H1 (cell line): Measurements from ENCODE around the gene SMARCC1. TPM values are rescaled to one million over a fixed set of nuclear protein-coding genes. Genes with fewer than 3 reads are reported as not detected.

Experiments
- CTCF ChIA-PET: fragments of 300-600 bp; sonication (Branson Sonifier 250); formaldehyde crosslinking; loops from one replicate; lab custom pipeline; 2021; ENCODE audit not compliant: partially characterized antibody; lab: Charles Lee
- POLR2A ChIA-PET: fragments of 300-600 bp; sonication (Branson Sonifier 250); formaldehyde crosslinking; loops from one replicate; lab custom pipeline; 2021; ENCODE audit warnings: inconsistent platforms; ENCODE audit not compliant: partially characterized antibody; lab: Charles Lee
- DNase-seq, 2 experiments: peaks; one replicate each; pipeline versions ENCODE4 v3.0.0 to v3.0.0-alpha.2; 2010 to 2022; ENCODE audit warnings: low spot score in 2 of 2, low read depth in 1 of 2, mixed read lengths in 1 of 2
- FAIRE-seq: peaks from 2 replicates; lab custom pipeline; 2011; peaks lifted over from hg19 to GRCh38; lab: Jason Lieb, UNC
- H2AFZ ChIP-seq: 2 replicates; pipeline ENCODE4 v1.8.1; 2012; ENCODE audit warnings: low read length, inconsistent platforms
- H2AK5ac ChIP-seq: 2 replicates; pipeline ENCODE4 v1.6.1; 2013; ENCODE audit warnings: low read depth, low read length
- H2BK120ac ChIP-seq: replicated peaks from 2 replicates; pipeline ENCODE3; 2013; ENCODE audit warnings: low read depth, low read length, inconsistent platforms
- H2BK12ac ChIP-seq: 2 replicates; pipeline ENCODE4 v1.6.1; 2013; ENCODE audit warnings: low read depth, low read length
- H2BK15ac ChIP-seq: 2 replicates; pipeline ENCODE4 v1.6.1; 2013; ENCODE audit warnings: low read length
- H2BK20ac ChIP-seq: 2 replicates; pipeline ENCODE4 v1.6.1; 2013; ENCODE audit warnings: low read length
- H2BK5ac ChIP-seq: 2 replicates; pipeline ENCODE4 v1.6.1; 2013; ENCODE audit warnings: low read depth, low read length
- H3K14ac ChIP-seq: 2 replicates; pipeline ENCODE4 v1.6.1; 2013; ENCODE audit warnings: inconsistent platforms; ENCODE audit not compliant: insufficient read length
- H3K18ac ChIP-seq: 2 replicates; pipeline ENCODE4 v1.6.1; 2013; ENCODE audit warnings: low read length; ENCODE audit errors: extremely low read depth
- H3K23ac ChIP-seq: 2 replicates; pipeline ENCODE4 v1.6.1; 2013; ENCODE audit warnings: inconsistent platforms; ENCODE audit not compliant: insufficient read length
- H3K23me2 ChIP-seq: 2 replicates; pipeline ENCODE4 v1.6.1; 2013; ENCODE audit warnings: low read depth, low read length
- H3K27ac ChIP-seq: 2 replicates; pipeline ENCODE4 v1.6.1; 2011; ENCODE audit warnings: low read depth, low read length, inconsistent platforms
- H3K27me3 ChIP-seq, 4 experiments: replicated peaks in 1 of 4; 1 replicate in 1 of 4; 2 replicates in 3 of 4; pipeline versions ENCODE4 v1.6.1 to v1.8.1; 2011 to 2013; ENCODE audit warnings: low read length in 3 of 4, mild to moderate bottlenecking in 3 of 4, inconsistent platforms in 2 of 4, mixed read lengths in 2 of 4, moderate library complexity in 1 of 4; ENCODE audit not compliant: control insufficient read depth in 3 of 4, insufficient read depth in 3 of 4; ENCODE audit errors: extremely low read depth in 1 of 4
- H3K36me3 ChIP-seq, 4 experiments: 2 replicates each; pipeline versions ENCODE4 v1.6.1 to v1.8.1; 2011 to 2013; ENCODE audit warnings: mild to moderate bottlenecking in 4 of 4, low read length in 3 of 4, moderate library complexity in 2 of 4, control low read depth in 1 of 4, inconsistent platforms in 1 of 4; ENCODE audit not compliant: insufficient read depth in 4 of 4, control insufficient read depth in 2 of 4
- H3K4ac ChIP-seq: replicated peaks from 2 replicates; pipeline ENCODE3; 2013; ENCODE audit warnings: low read length, low read depth, mixed read lengths, inconsistent platforms; ENCODE audit not compliant: insufficient read length
- H3K4me1 ChIP-seq, 4 experiments: replicated peaks in 1 of 4; 1 replicate in 1 of 4; 2 replicates in 3 of 4; pipeline versions ENCODE4 v1.6.1 to v1.8.1; 2011 to 2013; ENCODE audit warnings: low read length in 3 of 4, inconsistent platforms in 2 of 4, mixed read lengths in 1 of 4; ENCODE audit not compliant: insufficient read depth in 4 of 4, control insufficient read depth in 3 of 4
- H3K4me2 ChIP-seq, 2 experiments: 2 replicates each; pipeline versions ENCODE4 v1.6.1 to v1.8.1; 2011 to 2013; ENCODE audit warnings: low read depth in 2 of 2, low read length in 2 of 2, control low read depth in 1 of 2, inconsistent platforms in 1 of 2, mild to moderate bottlenecking in 1 of 2; ENCODE audit not compliant: insufficient read depth in 1 of 2
- H3K4me3 ChIP-seq, 4 experiments: fragments of 200-600, 300-600 bp in 1 of 4; sonication (generic), shearing (Covaris generic), sonication (Bioruptor Twin) in 1 of 4; 2 replicates each; pipeline versions ENCODE4 v1.5.1 to v1.8.1; 2011 to 2016; ENCODE audit warnings: low read length in 4 of 4, low read depth in 3 of 4, control low read depth in 2 of 4, inconsistent platforms in 2 of 4, mild to moderate bottlenecking in 2 of 4, mixed read lengths in 1 of 4, moderate library complexity in 1 of 4; ENCODE audit not compliant: insufficient read depth in 2 of 4; ENCODE audit errors: extremely low read depth in 1 of 4
- H3K56ac ChIP-seq: replicated peaks from 2 replicates; pipeline ENCODE3; 2013; ENCODE audit warnings: low read depth, mild to moderate bottlenecking, mixed read lengths, low read length, inconsistent platforms; ENCODE audit not compliant: insufficient read length
- H3K79me1 ChIP-seq: 2 replicates; pipeline ENCODE4 v1.6.1; 2013; ENCODE audit warnings: low read depth, low read length, control low read depth
- H3K79me2 ChIP-seq, 2 experiments: 2 replicates each; pipeline versions ENCODE4 v1.6.1 to v1.8.1; 2012 to 2013; ENCODE audit warnings: low read length in 2 of 2, mild to moderate bottlenecking in 2 of 2, inconsistent platforms in 1 of 2; ENCODE audit not compliant: insufficient read depth in 2 of 2, control insufficient read depth in 1 of 2
- H3K9ac ChIP-seq, 4 experiments: replicated peaks in 1 of 4; 1 replicate in 1 of 4; 2 replicates in 3 of 4; pipeline versions ENCODE4 v1.6.1 to v1.8.1; 2011 to 2013; ENCODE audit warnings: low read depth in 3 of 4, low read length in 3 of 4, control low read depth in 2 of 4, mild to moderate bottlenecking in 2 of 4, moderate library complexity in 2 of 4, inconsistent platforms in 1 of 4; ENCODE audit errors: extremely low read depth in 1 of 4
- H3K9me3 ChIP-seq, 2 experiments: 2 replicates each; pipeline versions ENCODE4 v1.6.1 to v1.8.1; 2012 to 2013; ENCODE audit warnings: mild to moderate bottlenecking in 2 of 2, moderate library complexity in 2 of 2, control low read depth in 1 of 2, inconsistent platforms in 1 of 2, low read depth in 1 of 2, low read length in 1 of 2, mixed read lengths in 1 of 2; ENCODE audit not compliant: insufficient read depth in 2 of 2
- H4K20me1 ChIP-seq, 2 experiments: replicated peaks in 1 of 2; 2 replicates each; pipeline versions ENCODE3 to v1.8.1; 2011 to 2013; ENCODE audit warnings: inconsistent platforms in 2 of 2, low read length in 2 of 2, mild to moderate bottlenecking in 1 of 2; ENCODE audit not compliant: insufficient read depth in 2 of 2, control insufficient read depth in 1 of 2
- H4K5ac ChIP-seq: 2 replicates; pipeline ENCODE4 v1.6.1; 2013; ENCODE audit warnings: low read length, low read depth, mixed read lengths, inconsistent platforms; ENCODE audit not compliant: insufficient read length
- H4K8ac ChIP-seq: 2 replicates; pipeline ENCODE4 v1.8.0; 2013; ENCODE audit warnings: mild to moderate bottlenecking, moderate library complexity, low read length, inconsistent platforms; ENCODE audit not compliant: insufficient read depth; ENCODE audit errors: extremely low read depth
- H4K91ac ChIP-seq: replicated peaks from 2 replicates; pipeline ENCODE3; 2013; ENCODE audit warnings: low read length, mixed read lengths, inconsistent platforms; ENCODE audit not compliant: insufficient read length
- BACH1 ChIP-seq: IDR thresholded peaks from 2 replicates; pipeline ENCODE4 v1.6.1; 2012; ENCODE audit warnings: low read length, improper control_type of control experiment
- EGR1 ChIP-seq: IDR thresholded peaks from 2 replicates; pipeline ENCODE4 v1.6.1; 2011; ENCODE audit warnings: low read depth, low read length, borderline replicate concordance
- EP300 ChIP-seq, 2 experiments: IDR thresholded peaks; 1 replicate in 1 of 2; 2 replicates in 1 of 2; pipeline ENCODE4 v1.6.1; 2011 to 2012; ENCODE audit warnings: low read depth in 2 of 2, low read length in 2 of 2, mild to moderate bottlenecking in 2 of 2, borderline replicate concordance in 1 of 2, inconsistent platforms in 1 of 2, moderate library complexity in 1 of 2
- WGBS, 2 experiments: shearing (Covaris generic) in 1 of 2; methylation state at CpG; one replicate each; pipeline versions ENCODE4 v1.1.6 to v1.1.7; 2013 to 2015; ENCODE audit warnings: low lambda C conversion rate in 2 of 2, mixed read lengths in 2 of 2, inconsistent platforms in 1 of 2, low coverage in 1 of 2, missing lambda C conversion rate in 1 of 2; ENCODE audit not compliant: insufficient replicate concordance in 2 of 2, insufficient coverage in 1 of 2, insufficient read length in 1 of 2; ENCODE audit errors: extremely low coverage in 1 of 2, missing lambda C conversion rate in 1 of 2; 5-methylcytosine and 5-hydroxymethylcytosine counted together
- polyA plus RNA-seq, 7 experiments: library from polyadenylated mRNA; depleted of rRNA in 3 of 7; stranded (reverse) in 5 of 7; unstranded in 2 of 7; fragments of >200 nt in 5 of 7; fragments of 200-250 nt in 2 of 7; gene quantifications; 1 replicate in 5 of 7; 2 replicates in 1 of 7; 4 replicates in 1 of 7; pipeline versions ENCODE4 v1.2.1 to v1.2.3, GENCODE V29; 2011 to 2013; ENCODE audit warnings: missing spikeins in 2 of 7, mixed read lengths in 2 of 7
- total RNA-seq: library from RNA; stranded (reverse); fragmentation: NEBNext Ultra II Directional; extraction: Animal tissue kit (Norgen Biotek cat#: 25700); gene quantifications from 2 replicates; pipeline ENCODE4 v1.2.1, GENCODE V29; 2021

SMARCC1 gene
- total and polyA plus RNA-seq, 2 of the 8 experiments (the other 6 are each of a cell fraction or from before 2014, with no cell fraction given): 64.1 to 335 TPM

DNA sequence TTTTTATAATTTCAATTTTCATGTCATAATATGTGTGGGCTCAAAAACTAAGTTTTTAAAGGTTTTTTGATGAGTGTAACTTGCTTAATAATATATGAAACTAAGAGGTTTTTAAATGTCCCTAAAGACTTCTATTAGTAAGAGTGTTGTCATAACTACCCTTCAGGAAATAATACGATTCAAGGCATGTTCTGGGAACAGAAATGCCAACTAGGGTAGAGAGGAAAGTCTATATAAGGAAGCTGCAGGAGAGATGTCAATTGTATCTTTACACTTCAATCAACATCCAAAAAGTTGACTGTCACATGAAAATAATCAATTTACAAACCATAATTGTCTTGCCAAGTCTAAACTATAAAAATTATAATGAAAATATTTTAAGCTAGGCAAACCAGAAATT, 76.3 kb downstream of the SMARCC1 start:
- Histone ChIP-seq H4K8ac (no peak overlapping the region), H3K36me3 (peaks cover 33 to 96% (median 67%) of the 10 kb centered on the region in 4 experiments), H3K23ac (no peak overlapping the region), H2BK5ac (no peak overlapping the region), H2BK15ac (no peak overlapping the region), H3K56ac (no peak overlapping the region), H3K79me1 (no peaks in the 10 kb centered on the region), H4K20me1 (peaks cover 2 to 4% of the 10 kb centered on the region in 2 experiments), H4K5ac (no peak overlapping the region), H3K23me2 (no peaks in the 10 kb centered on the region), H3K4ac (no peak overlapping the region), H3K14ac (no peak overlapping the region), H2BK120ac (no peak overlapping the region), H2AFZ (no peak overlapping the region), H3K18ac (no peak overlapping the region), H2AK5ac (no peak overlapping the region), H3K27ac (no peak overlapping the region), H3K4me3 (no peak overlapping the region), H3K9me3 (no peaks in the 10 kb centered on the region), H2BK20ac (no peak overlapping the region), H3K79me2 (peaks cover 0 to 3% of the 10 kb centered on the region in 2 experiments; a peak in 2 of 4 replicates), H3K4me1 (no peaks in the 10 kb centered on the region), H2BK12ac (no peak overlapping the region), H3K27me3 (no peaks in the 10 kb centered on the region), H4K91ac (no peak overlapping the region), H3K9ac (no peak overlapping the region), H3K4me2 (no peak overlapping the region)
- no peak for TF ChIP-seq EGR1
- no peak for TF ChIP-seq EP300 (IDR thresholded peaks at IDR 0.05; ENCODE audit: borderline replicate concordance in 1 of 2, low read depth in 2 of 2, low read length in 2 of 2)
- no peak for TF ChIP-seq BACH1
- ChIA-PET CTCF (interaction anchor here (0.7 kb wide), 1 partner anchor 91 kb away, joined by 5 read pairs; no protein-coding TSS in a partner anchor), POLR2A (interaction anchor here (0.9 to 1.3 kb wide), 2 partner anchors 9 to 73 kb away, joined by 3 read pairs; no protein-coding TSS in a partner anchor)
- 98% methylated on average over 1 of the region's 1 CpG; no CpG with 5 or more reads in 1 of the 2 experiments for WGBS, 2 experiments
- DNase-seq: no peak
- no peak for FAIRE-seq
